IMR-90 (cell line): ENCODE data around the gene HIVEP3. TPM values are rescaled to one million over a fixed set of nuclear protein-coding genes. Genes with fewer than 3 reads are reported as not detected.

ENCODE experiments used
- ATAC-seq: fragments of 200-7000 bp; cut with Tn5 transposase; 2 replicates; pipeline ENCODE4 v1.9.1; 2020; ENCODE audit warnings: low read depth, mild to moderate bottlenecking, moderate library complexity
- BruUV-seq: library from RNA; stranded (reverse); fragments of 400-500 nt; replicated peaks from 2 replicates; lab custom pipeline; 2021; lab: Mats Ljungman, UMichigan
- CTCF ChIA-PET: fragments of 300-600 bp; formaldehyde crosslinking; extraction: SDS; loops from one replicate; lab custom pipeline; 2021; ENCODE audit warnings: antibody characterized with exemption; lab: Yijun Ruan, JAX
- POLR2A ChIA-PET: fragments of 300-600 bp; sonication (Branson Sonifier 250); formaldehyde crosslinking; loops from one replicate; lab custom pipeline; 2022; ENCODE audit warnings: antibody characterized with exemption; ENCODE audit not compliant: unreplicated experiment; lab: Charles Lee
- DNase-seq: peaks from one replicate; pipeline ENCODE4 v3.0.0; 2013
- H2AFZ ChIP-seq: replicated peaks from 2 replicates; pipeline ENCODE3; 2013; ENCODE audit warnings: low read length, mild to moderate bottlenecking; ENCODE audit not compliant: poor library complexity
- H2AK5ac ChIP-seq: 2 replicates; pipeline ENCODE4 v1.6.1; 2013; ENCODE audit warnings: low read depth, low read length, inconsistent platforms
- H2AK9ac ChIP-seq: replicated peaks from 2 replicates; pipeline ENCODE3; 2013; ENCODE audit warnings: mild to moderate bottlenecking, low read depth, low read length, moderate library complexity; ENCODE audit not compliant: poor library complexity
- H2BK120ac ChIP-seq: 2 replicates; pipeline ENCODE4 v1.6.1; 2013; ENCODE audit warnings: low read depth, low read length, inconsistent platforms
- H2BK15ac ChIP-seq: 3 replicates; pipeline ENCODE4 v1.6.1; 2013; ENCODE audit warnings: low read depth, low read length, inconsistent platforms
- H2BK20ac ChIP-seq: 2 replicates; pipeline ENCODE4 v1.6.1; 2013; ENCODE audit warnings: low read depth, mild to moderate bottlenecking, inconsistent platforms, low read length, moderate library complexity
- H2BK5ac ChIP-seq: 2 replicates; pipeline ENCODE4 v1.6.1; 2013; ENCODE audit warnings: mild to moderate bottlenecking, low read depth, low read length, inconsistent platforms; ENCODE audit not compliant: poor library complexity, severe bottlenecking
- H3K14ac ChIP-seq: replicated peaks from 2 replicates; pipeline ENCODE4 v1.6.1; 2013; ENCODE audit warnings: low read depth, low read length, inconsistent platforms
- H3K18ac ChIP-seq: 2 replicates; pipeline ENCODE4 v1.6.1; 2013; ENCODE audit warnings: low read depth, low read length, control low read depth
- H3K23ac ChIP-seq: 2 replicates; pipeline ENCODE4 v1.6.1; 2013; ENCODE audit warnings: low read depth, low read length, inconsistent platforms
- H3K27ac ChIP-seq: 2 replicates; pipeline ENCODE4 v1.5.1; 2013; ENCODE audit warnings: mild to moderate bottlenecking, control low read depth, low read length; ENCODE audit not compliant: insufficient read depth
- H3K27me3 ChIP-seq: 2 replicates; pipeline ENCODE4 v1.6.1; 2013; ENCODE audit warnings: low read length; ENCODE audit not compliant: control insufficient read depth, insufficient read depth
- H3K36me3 ChIP-seq: 2 replicates; pipeline ENCODE4 v1.6.1; 2013; ENCODE audit warnings: low read length, mixed read lengths; ENCODE audit not compliant: control insufficient read depth, insufficient read depth
- H3K4ac ChIP-seq: 2 replicates; pipeline ENCODE4 v1.6.1; 2013; ENCODE audit warnings: low read depth, low read length, inconsistent platforms
- H3K4me1 ChIP-seq: 2 replicates; pipeline ENCODE4 v1.6.1; 2013; ENCODE audit warnings: low read length, mixed read lengths; ENCODE audit not compliant: control insufficient read depth, insufficient read depth
- H3K4me2 ChIP-seq: 2 replicates; pipeline ENCODE4 v1.6.1; 2013; ENCODE audit warnings: low read depth, mild to moderate bottlenecking, control low read depth, low read length, moderate library complexity
- H3K4me3 ChIP-seq: 2 replicates; pipeline ENCODE4 v1.5.1; 2013; ENCODE audit warnings: low read depth, mild to moderate bottlenecking, control low read depth, low read length, moderate library complexity; ENCODE audit not compliant: insufficient read depth
- H3K56ac ChIP-seq: 2 replicates; pipeline ENCODE4 v1.6.1; 2013; ENCODE audit warnings: low read length, inconsistent platforms; ENCODE audit not compliant: insufficient read depth; ENCODE audit errors: extremely low read depth
- H3K79me1 ChIP-seq, 2 experiments: 2 replicates each; pipeline ENCODE4 v1.6.1; 2013; ENCODE audit warnings: low read length in 2 of 2, inconsistent platforms in 1 of 2, low read depth in 1 of 2
- H3K9ac ChIP-seq: 2 replicates; pipeline ENCODE4 v1.6.1; 2013; ENCODE audit warnings: low read depth, low read length, control low read depth
- H3K9me1 ChIP-seq: 2 replicates; pipeline ENCODE4 v1.6.1; 2013; ENCODE audit warnings: low read length, inconsistent platforms; ENCODE audit not compliant: insufficient read depth
- H3K9me3 ChIP-seq: 2 replicates; pipeline ENCODE4 v1.6.1; 2013; ENCODE audit warnings: low read length; ENCODE audit not compliant: control insufficient read depth, insufficient read depth
- H4K20me1 ChIP-seq: 2 replicates; pipeline ENCODE4 v1.6.1; 2013; ENCODE audit warnings: low read length, inconsistent platforms; ENCODE audit not compliant: insufficient read depth
- H4K5ac ChIP-seq: 2 replicates; pipeline ENCODE4 v1.6.1; 2013; ENCODE audit warnings: mild to moderate bottlenecking, low read depth, low read length, control low read depth
- H4K8ac ChIP-seq, 2 experiments: 2 replicates each; pipeline ENCODE4 v1.6.1; 2013; ENCODE audit warnings: low read depth in 2 of 2, low read length in 2 of 2, control low read depth in 1 of 2, inconsistent platforms in 1 of 2
- H4K91ac ChIP-seq: 2 replicates; pipeline ENCODE4 v1.6.1; 2013; ENCODE audit warnings: low read depth, low read length, inconsistent platforms; ENCODE audit not compliant: insufficient read depth
- BHLHE40 ChIP-seq: fragments of 150-350 bp; IDR thresholded peaks from 2 replicates; pipeline ENCODE4 v1.6.1; 2016; ENCODE audit warnings: mild to moderate bottlenecking, low read depth, low read length
- FOS ChIP-seq: fragments of 150-350 bp; IDR thresholded peaks from 2 replicates; pipeline ENCODE4 v1.6.1; 2016; ENCODE audit warnings: low read depth, low read length
- MAFK ChIP-seq: IDR thresholded peaks from 2 replicates; pipeline ENCODE4 v1.6.1; 2012; ENCODE audit warnings: low read depth, low read length, improper control_type of control experiment
- MXI1 ChIP-seq: IDR thresholded peaks from 2 replicates; pipeline ENCODE4 v1.6.1; 2012; ENCODE audit warnings: low read depth, mild to moderate bottlenecking, low read length, moderate library complexity, borderline replicate concordance
- POLR2A ChIP-seq: IDR thresholded peaks from 2 replicates; pipeline ENCODE4 v1.6.1; 2012; ENCODE audit warnings: mild to moderate bottlenecking, low read depth, low read length
- RAD21 ChIP-seq: IDR thresholded peaks from 2 replicates; pipeline ENCODE4 v1.6.1; 2012; ENCODE audit warnings: low read length, improper control_type of control experiment
- RFX5 ChIP-seq: IDR thresholded peaks from 2 replicates; pipeline ENCODE4 v1.8.0; 2012; ENCODE audit warnings: low read depth, mild to moderate bottlenecking, low read length, moderate library complexity
- WGBS, 2 experiments: methylation state at CpG; one replicate each; pipeline versions ENCODE4 v1.1.5 to v1.1.7; 2013; ENCODE audit warnings: missing lambda C conversion rate in 2 of 2; ENCODE audit not compliant: insufficient read length in 1 of 2; ENCODE audit errors: extremely low coverage in 2 of 2; 5-methylcytosine and 5-hydroxymethylcytosine counted together
- dilution Hi-C: fragments of 300-500 bp; cut with HindIII; formaldehyde crosslinking; loops from one replicate; pipeline ENCODE4 v1.14.3; 2018; ENCODE audit warnings: low sequenced_read_pairs; ENCODE audit not compliant: unreplicated experiment
- in situ Hi-C: fragments of 300-500 bp; cut with MboI; formaldehyde crosslinking; loops from 3 replicates; pipeline ENCODE4 v1.14.3; 2019; ENCODE audit warnings: low sequenced_read_pairs, inconsistent platforms, mixed read lengths
- intact Hi-C: fragments of 100-400 bp; cut with micrococcal nuclease; formaldehyde crosslinking; loops from 2 replicates; pipeline ENCODE4 v1.10.0; 2022
- polyA plus RNA-seq, 3 experiments: library from polyadenylated mRNA; depleted of rRNA; stranded (reverse); fragments of >200 nt; gene quantifications; 2 replicates each; pipeline ENCODE4 v1.2.3, GENCODE V29; 2012; ENCODE audit warnings: low replicate concordance in 1 of 3
- total RNA-seq: library from RNA; depleted of rRNA; stranded (reverse); fragments of >200 nt; gene quantifications from 2 replicates; pipeline ENCODE4 v1.2.3, GENCODE V29; 2012

The HIVEP3 gene
- total and polyA plus RNA-seq, 2 of the 4 experiments (the other 2 are of a cell fraction), result 1.4 to 4.0 TPM

DNA sequence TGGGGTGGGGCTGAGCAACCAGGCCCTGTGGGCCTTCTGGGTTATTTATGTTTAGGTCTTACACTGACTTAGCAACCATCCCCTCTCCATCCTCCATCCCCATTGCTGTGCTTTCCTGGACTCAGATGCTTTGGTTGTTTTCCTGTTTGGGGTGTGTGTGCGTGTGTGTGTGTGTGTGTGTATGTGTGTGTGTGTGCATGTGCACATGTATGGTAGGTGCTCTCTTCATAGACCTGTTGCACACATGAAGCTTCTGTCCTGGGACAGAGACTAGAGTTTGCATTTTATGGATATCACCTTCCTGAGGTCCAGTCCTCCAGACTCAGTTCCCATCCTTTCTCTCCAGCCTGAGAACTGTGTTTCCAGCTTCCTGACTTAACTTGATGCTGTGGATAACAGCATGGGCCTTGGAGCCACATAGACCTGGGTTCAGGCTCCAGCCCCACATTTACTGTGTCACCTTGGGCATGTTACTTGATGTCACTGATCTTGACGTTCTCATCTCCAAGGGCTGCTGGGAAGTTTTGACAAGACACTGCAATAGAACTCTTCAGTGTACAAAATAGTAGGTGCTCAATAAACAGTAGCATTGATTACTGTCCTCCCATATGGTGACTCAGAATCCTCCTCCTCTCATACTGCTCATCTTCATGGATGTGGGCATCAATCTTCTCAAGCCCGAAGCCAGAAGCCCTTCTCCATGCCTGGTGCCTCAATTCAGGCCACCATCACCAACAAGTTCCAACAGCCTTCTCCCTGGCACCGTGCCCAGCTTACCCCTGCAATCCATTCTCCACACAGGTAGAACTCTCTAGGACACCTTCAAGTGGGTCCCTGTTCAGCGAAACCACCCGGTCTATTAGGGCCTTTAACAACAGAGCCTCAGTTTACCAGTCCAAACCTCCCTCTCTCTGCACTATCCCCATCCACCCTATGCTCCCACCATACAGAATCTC lies 252.5 kb downstream of the HIVEP3 start:
- Histone ChIP-seq H2BK5ac (peak overlapping the region; percentile 21), H3K18ac (no peak overlapping the region; the same call in 1 of the 2 replicates), H3K14ac (peak overlapping the region; percentile 77), H3K4me1 (peaks cover 34% of the 10 kb centered on the region), H3K4me3 (no peak overlapping the region), H3K4ac (peak overlapping the region; percentile 72), H2BK15ac (peak overlapping the region; percentile 86; the same call in 2 of the 3 replicates), H2BK120ac (peak overlapping the region; percentile 46; the same call in 1 of the 2 replicates), H2AFZ (no peak overlapping the region), H4K91ac (peak overlapping the region; percentile 63), H3K27ac (no peak overlapping the region), H3K9me1 (peaks cover 35% of the 10 kb centered on the region), H3K9me3 (no peaks in the 10 kb centered on the region), H2AK5ac (peak overlapping the region; percentile 63), H2BK20ac (peak overlapping the region; percentile 15; the same call in 1 of the 2 replicates), H3K27me3 (no peaks in the 10 kb centered on the region), H3K56ac (no peak overlapping the region), H4K8ac (peak overlapping the region in 1 of 2 experiments; percentile 45; a peak in 2 of 4 replicates), H3K9ac (no peak overlapping the region), H3K79me1 (peaks cover 0 to 6% of the 10 kb centered on the region in 2 experiments; a peak in 2 of 4 replicates), H3K36me3 (no peaks in the 10 kb centered on the region), H3K4me2 (no peak overlapping the region), H4K5ac (no peak overlapping the region), H3K23ac (0 out of 2 replicates have a peak overlapping the region, but pooled peaks have one; percentile 36), H4K20me1 (no peaks in the 10 kb centered on the region), H2AK9ac (peak overlapping the region; percentile 2)
- no peak for TF ChIP-seq BHLHE40
- TF ChIP-seq FOS, result no peak
- no peak for TF ChIP-seq RFX5
- no peak for TF ChIP-seq MAFK
- no peak for TF ChIP-seq MXI1
- TF ChIP-seq RAD21, result no peak
- no peak for TF ChIP-seq POLR2A
- intact Hi-C loops, result no loop called here
- no TSS peak for BruUV-seq
- no peak for ATAC-seq
- ChIA-PET POLR2A (no interaction called here), CTCF (interaction anchor here (1.3 kb wide), 1 partner anchor 93 kb away, joined by 4 read pairs; no protein-coding TSS in a partner anchor)
- dilution Hi-C loops, result no loop called here
- no peak for DNase-seq
- in situ Hi-C loops, result loop anchor here (5.0 kb wide), 1 partner anchor 49 kb away; no protein-coding TSS in a partner anchor
- WGBS, 2 experiments, result 94% methylated on average over 3 of the region's 6 CpGs; no CpG with 5 or more reads in 1 of the 2 experiments
